Stimulated activated CD8-positive, alpha-beta memory T cell treated with anti-CD3 and anti-CD28 coated beads, Interleukin-12 subunit alpha, Interleukin-12 subunit beta, amount 100 ng/mL, for 1 hour (primary cell): ENCODE data around the gene CHD2.
A peak's percentile ranks its signal among the peaks of the same experiment; 100 is the strongest.

ENCODE experiments used
- DNase-seq: peaks from one replicate; pipeline ENCODE4 v3.0.0-alpha.2; 2020; ENCODE audit warnings: low read depth

The CHD2 gene

GRCh38 chr15:92932946-92933649 is 33.0 kb downstream of the CHD2 start:
- no peak for DNase-seq

GRCh38 chr15:92933831-92934230 is 33.7 kb downstream of the CHD2 start:
- no peak for DNase-seq

DNA sequence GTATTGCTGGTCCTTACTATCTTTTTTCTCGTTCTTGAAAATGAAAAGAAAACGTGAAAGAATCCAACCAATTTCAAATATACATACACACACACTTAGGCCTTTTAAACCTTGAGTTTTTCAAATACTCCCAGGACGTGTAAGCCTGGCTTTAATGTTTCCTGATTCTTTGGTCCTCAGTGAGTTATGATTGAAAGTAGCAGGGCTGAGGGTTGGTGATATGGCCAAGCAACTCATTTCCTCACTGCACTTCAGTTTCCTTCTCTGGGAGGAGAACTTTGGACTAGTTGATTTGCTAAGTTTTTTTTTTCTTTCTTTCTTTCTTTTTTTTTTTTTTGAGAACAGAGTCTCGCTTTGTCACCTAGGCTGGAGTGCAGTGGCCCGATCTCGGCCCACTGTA is 34.6 kb downstream of the CHD2 start:
- DNase-seq, result no peak

GRCh38 chr15:92936138-92936537 is 36.0 kb downstream of the CHD2 start:
- DNase-seq, result no peak

- DNase-seq, result no peak
These were observed 36.6 kb downstream of the CHD2 start for GRCh38 chr15:92936693-92937092.

GRCh38 chr15:92937901-92938300 is 37.8 kb downstream of the CHD2 start:
- DNase-seq, result no peak

DNA sequence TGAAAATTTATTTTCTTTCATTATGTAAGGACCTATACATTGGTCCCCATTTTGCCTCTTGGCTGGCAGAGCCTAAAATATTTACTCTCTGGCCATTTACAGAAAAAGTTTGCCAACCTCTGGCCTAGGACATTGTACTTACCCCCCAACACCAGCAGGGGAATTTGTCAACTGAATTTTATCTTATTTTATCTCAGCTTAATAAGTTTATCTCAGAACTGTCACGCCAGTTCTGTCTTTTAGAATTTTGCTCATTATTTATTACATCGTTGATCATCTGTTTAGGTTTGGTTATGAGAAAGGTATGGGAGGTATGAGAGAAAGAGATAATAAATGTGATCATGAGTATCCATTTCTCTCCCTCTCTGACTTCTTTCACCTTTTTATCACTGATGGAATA is 38.3 kb downstream of the CHD2 start:
- DNase-seq, result no peak

DNA sequence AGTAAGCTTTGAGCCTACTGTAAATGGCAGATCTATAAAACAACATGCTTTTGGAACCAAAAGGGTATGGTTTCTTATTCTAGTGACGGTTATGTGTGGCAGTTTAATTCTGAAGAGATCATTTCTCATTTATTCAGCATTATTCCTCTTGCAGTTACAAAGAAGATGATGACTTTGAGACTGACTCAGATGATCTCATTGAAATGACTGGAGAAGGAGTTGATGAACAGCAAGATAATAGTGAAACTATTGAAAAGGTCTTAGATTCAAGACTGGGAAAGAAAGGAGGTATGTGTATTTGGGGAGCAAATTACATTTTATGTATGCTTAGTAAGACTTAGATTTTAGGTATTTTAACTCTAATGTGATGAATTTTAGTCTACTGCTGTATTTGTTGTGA is 41.5 kb downstream of the CHD2 start:
- no peak for DNase-seq

DNA sequence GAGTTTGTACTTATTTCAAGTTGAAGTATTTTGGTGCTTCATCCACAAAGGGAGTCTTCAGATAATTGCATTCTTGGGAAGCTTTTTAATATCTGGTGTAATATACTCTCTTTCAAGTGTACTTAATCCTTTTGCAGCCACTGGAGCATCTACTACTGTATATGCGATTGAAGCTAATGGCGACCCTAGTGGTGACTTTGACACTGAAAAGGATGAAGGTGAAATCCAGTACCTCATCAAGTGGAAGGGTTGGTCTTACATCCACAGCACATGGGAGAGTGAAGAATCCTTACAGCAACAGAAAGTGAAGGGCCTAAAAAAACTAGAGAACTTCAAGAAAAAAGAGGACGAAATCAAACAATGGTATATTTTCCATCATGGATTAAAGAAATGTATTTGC is 42.6 kb downstream of the CHD2 start:
- DNase-seq, result no peak

GRCh38 chr15:92943581-92943980 is 43.5 kb downstream of the CHD2 start:
- no peak for DNase-seq

DNA sequence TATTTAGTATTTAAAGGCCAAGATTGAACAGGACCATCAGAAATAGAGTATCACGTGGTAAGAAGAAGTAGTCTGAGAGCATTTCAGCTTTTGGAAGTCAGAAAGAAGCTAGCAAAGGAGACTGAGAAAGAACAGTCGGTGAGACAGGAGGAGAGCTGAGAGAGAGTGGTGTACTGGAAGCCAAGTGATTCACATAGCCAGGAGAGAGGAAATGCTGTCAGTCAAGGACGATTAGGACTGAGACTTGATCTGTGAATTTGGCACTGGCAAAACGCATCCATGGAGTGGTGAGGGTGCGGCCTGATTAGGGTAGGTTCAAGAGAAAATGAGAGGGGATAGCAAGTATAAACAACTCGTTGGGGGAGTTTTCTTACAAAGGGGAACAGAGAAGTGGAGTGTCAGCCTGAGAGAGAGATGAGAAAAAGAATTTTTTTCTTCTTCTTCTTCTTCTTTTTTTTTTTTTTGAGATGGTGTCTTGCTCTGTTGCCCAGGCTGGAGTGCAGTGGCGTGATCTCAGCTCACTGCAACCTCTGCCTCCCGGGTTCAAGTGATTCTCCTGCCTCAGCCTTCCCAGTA is 44.9 kb downstream of the CHD2 start:
- DNase-seq, result no peak

GRCh38 chr15:92947071-92947730 is 47.1 kb downstream of the CHD2 start:
- no peak for DNase-seq

DNA sequence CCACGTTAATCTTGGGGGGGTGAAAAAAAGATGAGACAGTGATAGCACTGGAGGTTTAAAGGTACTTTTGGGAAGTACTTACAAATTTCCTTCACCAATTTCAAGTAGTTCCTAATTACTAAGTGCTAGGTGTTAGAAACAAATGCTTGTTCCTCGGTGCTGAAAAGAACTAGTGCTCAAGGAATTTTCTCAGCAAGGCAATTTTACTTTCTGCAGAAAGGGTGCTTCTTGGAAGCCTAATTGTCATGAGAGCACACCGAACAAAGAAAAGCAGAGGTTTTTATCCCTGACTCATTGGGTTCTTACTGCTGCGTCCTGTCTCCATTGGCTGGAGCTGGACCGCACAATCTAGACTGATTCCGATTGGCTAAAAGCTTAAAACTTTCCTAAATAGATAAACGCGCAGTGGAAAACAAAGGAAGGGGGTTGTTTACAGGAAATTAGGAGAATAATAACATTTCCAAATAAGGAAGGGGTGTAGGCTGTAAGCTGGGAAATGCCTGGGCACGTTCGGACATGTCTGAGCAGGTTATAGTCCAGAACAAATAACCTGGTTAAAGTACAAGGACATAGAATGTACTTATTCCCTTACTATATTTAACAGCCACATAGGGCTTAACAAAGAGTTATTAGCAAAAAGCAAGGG is 49.6 kb downstream of the CHD2 start:
- no peak for DNase-seq

GRCh38 chr15:92951800-92952457 is 51.8 kb downstream of the CHD2 start:
- no peak for DNase-seq

GRCh38 chr15:92952458-92952850 is 52.3 kb downstream of the CHD2 start:
- no peak for DNase-seq

DNA sequence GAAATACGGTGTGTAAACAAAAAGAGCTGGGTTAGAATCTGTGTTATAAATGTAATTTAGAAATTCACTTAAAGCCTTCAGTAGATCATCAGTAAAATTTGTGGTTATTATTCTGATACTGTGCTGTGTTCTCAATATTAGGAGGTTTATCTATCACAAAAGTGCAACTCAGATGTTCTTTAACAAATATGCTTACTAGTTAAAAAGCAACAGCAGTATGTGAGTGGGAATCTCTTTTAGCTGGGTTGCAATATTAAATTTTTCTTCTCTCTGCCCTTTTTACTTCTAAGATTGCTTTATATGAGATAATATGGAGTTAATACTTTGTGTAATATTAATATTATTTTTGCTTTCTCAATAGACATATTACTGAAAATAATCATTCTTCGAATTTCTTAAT is 53.4 kb downstream of the CHD2 start:
- DNase-seq, result no peak

DNA sequence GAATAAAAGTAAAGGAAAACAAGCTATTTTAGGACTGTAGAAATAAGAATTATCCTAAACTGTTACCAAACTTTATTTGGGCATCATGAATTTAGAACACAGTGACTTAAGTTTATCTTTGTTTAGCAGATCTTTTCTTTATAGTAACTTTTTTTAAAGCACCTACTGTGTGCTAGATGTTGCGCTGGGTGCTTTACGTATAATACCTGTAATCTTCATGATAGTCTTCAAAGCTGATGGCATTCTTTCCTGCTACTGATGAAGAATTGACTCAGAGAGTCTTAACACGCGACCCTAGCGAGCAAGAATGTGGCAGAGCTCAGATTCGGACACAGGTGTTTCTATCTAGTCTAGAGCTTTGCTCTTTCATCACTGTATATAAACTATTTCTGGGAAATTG is 53.9 kb downstream of the CHD2 start:
- DNase-seq, result no peak

DNA sequence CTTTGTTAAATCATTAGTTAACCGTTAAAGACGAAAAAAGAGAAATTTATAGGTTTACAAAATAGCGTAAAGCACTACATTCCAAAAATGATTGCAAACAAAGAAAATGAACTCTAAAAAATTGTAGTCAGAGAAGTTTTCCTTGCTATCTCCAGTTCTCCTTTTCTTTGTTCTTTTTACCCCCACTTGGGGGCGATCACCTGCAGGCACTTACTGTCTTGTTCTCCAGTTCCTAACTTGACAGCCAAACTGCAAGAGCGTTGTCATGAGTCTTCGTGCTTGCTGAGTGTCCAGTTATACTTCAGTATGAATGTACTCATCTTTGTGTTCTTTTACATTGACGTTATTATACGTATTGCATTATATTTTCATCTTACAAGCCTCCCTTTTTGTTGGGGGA is 54.5 kb downstream of the CHD2 start:
- no peak for DNase-seq

- no peak for DNase-seq
These were observed 55.6 kb downstream of the CHD2 start for GRCh38 chr15:92955706-92956105.

DNA sequence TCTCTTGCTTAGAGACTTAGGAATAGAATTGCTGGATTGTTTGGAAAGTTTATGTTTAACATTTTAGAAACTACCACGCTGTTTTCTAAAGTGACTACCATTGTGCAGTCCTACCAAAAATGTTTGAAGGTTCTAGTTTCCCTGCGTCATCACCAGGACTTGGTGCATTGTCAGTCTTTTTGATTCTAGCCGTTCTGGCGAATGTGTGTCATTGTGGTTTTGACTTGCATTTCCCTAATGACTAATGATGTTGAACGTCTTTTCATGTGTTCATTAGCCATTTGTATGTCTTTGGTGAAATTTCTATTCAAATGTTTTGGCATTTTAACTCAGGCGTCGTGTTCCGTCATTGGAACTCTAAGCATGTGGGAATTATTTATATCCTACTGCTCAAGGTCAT is 58.0 kb downstream of the CHD2 start:
- DNase-seq, result peak; percentile 29

- DNase-seq, result no peak
These were observed 59.1 kb downstream of the CHD2 start for GRCh38 chr15:92959219-92959618.

DNA sequence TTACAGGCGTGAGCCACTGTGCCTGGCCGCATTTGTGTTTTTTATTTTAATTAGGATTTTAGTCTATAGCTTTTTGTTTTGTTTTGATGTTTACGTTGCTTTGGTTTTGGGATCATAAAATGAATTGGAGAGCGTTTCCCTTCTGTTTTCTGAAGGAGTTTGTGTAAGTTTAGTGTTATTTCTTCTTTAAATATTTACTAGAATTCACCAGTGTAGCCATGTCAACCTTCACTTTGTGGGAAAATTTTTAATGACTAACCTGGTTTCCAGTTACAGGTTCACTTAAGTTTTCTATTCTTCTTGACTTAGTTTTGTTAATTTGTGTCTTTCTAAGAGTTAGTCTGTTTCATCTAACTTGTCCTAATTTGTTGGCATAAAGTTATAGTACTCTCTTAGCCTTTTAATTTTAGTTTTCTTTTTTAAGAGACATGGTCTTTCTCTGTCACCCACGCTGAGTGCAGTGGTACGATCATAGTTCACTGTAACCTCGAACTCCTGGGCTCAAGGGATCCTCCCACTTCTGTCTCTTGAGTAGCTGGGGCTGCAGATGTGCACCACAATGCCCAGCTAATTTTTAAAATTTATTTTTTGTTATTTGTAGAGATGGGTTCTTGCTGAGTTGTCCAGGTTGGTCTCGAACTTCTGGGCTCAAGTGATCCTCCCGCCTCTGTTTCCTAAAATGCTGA is 61.0 kb downstream of the CHD2 start:
- no peak for DNase-seq
